T-helper 2 cell treated with Interferon-gamma antibody and Interleukin-4, amounts not matched to agents 5 μg/mL and 100 μg/mL, for 36 hours (primary cell): Measurements from ENCODE around the gene NIP7.

Experiments used
- DNase-seq: peaks from one replicate; pipeline ENCODE4 v3.0.0; 2021; ENCODE audit warnings: low spot score
- H3K27ac Mint-ChIP-seq: one replicate; pipeline ENCODE4 v1.8.0; 2021; ENCODE audit warnings: mild to moderate bottlenecking, mixed read lengths
- H3K27me3 Mint-ChIP-seq: one replicate; pipeline ENCODE4 v1.8.0; 2021; ENCODE audit warnings: low read depth, mixed read lengths
- H3K36me3 Mint-ChIP-seq: one replicate; pipeline ENCODE4 v1.8.0; 2021; ENCODE audit warnings: low read depth, mixed read lengths
- H3K4me1 Mint-ChIP-seq: one replicate; pipeline ENCODE4 v1.8.0; 2021; ENCODE audit warnings: low read depth, mixed read lengths
- H3K4me3 Mint-ChIP-seq: one replicate; pipeline ENCODE4 v1.8.0; 2022; ENCODE audit warnings: mild to moderate bottlenecking, moderate library complexity, mixed read lengths
- H3K9me3 Mint-ChIP-seq: one replicate; pipeline ENCODE4 v1.8.0; 2021; ENCODE audit warnings: mixed read lengths

The NIP7 gene

GRCh38 chr16:69324013-69324531 is 15.5 kb upstream of the NIP7 start:
- H3K4me1 Mint-ChIP-seq: peaks cover 25% of the 10 kb centered on the region
- no peak for DNase-seq
- H3K4me3 Mint-ChIP-seq: no peak overlapping the region
- no peaks in the 10 kb centered on the region for H3K9me3 Mint-ChIP-seq
- peaks cover 65% of the 10 kb centered on the region for H3K36me3 Mint-ChIP-seq
- H3K27ac Mint-ChIP-seq: no peak overlapping the region
- H3K27me3 Mint-ChIP-seq: no peaks in the 10 kb centered on the region

GRCh38 chr16:69324585-69325253 is 14.9 kb upstream of the NIP7 start:
- Mint-ChIP-seq H3K36me3 (peaks cover 64% of the 10 kb centered on the region), H3K9me3 (no peaks in the 10 kb centered on the region), H3K27ac (no peak overlapping the region), H3K27me3 (no peaks in the 10 kb centered on the region), H3K4me3 (no peak overlapping the region), H3K4me1 (peaks cover 30% of the 10 kb centered on the region)
- no peak for DNase-seq

- peaks cover 60% of the 10 kb centered on the region for H3K36me3 Mint-ChIP-seq
- no peaks in the 10 kb centered on the region for H3K27me3 Mint-ChIP-seq
- peak overlapping the region; percentile 10 for H3K4me3 Mint-ChIP-seq
- no peak for DNase-seq
- H3K27ac Mint-ChIP-seq: no peak overlapping the region
- no peaks in the 10 kb centered on the region for H3K9me3 Mint-ChIP-seq
- peaks cover 30% of the 10 kb centered on the region for H3K4me1 Mint-ChIP-seq
Observed at GRCh38 chr16:69325784-69326171, 13.8 kb upstream of the NIP7 start.

- Mint-ChIP-seq H3K27ac (no peak overlapping the region), H3K36me3 (peaks cover 58% of the 10 kb centered on the region), H3K4me3 (peak overlapping the region; percentile 10), H3K27me3 (no peaks in the 10 kb centered on the region), H3K4me1 (peaks cover 30% of the 10 kb centered on the region), H3K9me3 (no peaks in the 10 kb centered on the region)
- DNase-seq: no peak
Observed at GRCh38 chr16:69326172-69326873, 13.2 kb upstream of the NIP7 start.

GRCh38 chr16:69327585-69328310 is 11.8 kb upstream of the NIP7 start:
- Mint-ChIP-seq H3K4me3 (peak overlapping the region; percentile 84), H3K27ac (no peak overlapping the region), H3K4me1 (peaks cover 34% of the 10 kb centered on the region), H3K27me3 (no peaks in the 10 kb centered on the region), H3K9me3 (no peaks in the 10 kb centered on the region), H3K36me3 (peaks cover 54% of the 10 kb centered on the region)
- DNase-seq: no peak

GRCh38 chr16:69328854-69329316 is 10.7 kb upstream of the NIP7 start:
- DNase-seq: no peak
- Mint-ChIP-seq H3K27me3 (no peaks in the 10 kb centered on the region), H3K9me3 (no peaks in the 10 kb centered on the region), H3K27ac (peak overlapping the region; percentile 70), H3K36me3 (peaks cover 57% of the 10 kb centered on the region), H3K4me1 (peaks cover 36% of the 10 kb centered on the region), H3K4me3 (peak overlapping the region; percentile 84)

GRCh38 chr16:69329369-69330285 is 9.9 kb upstream of the NIP7 start:
- DNase-seq: no peak

GRCh38 chr16:69330286-69331109 is 9.1 kb upstream of the NIP7 start, which contains the start of gene PDF:
PDF (minus strand) TSS chr16:69330588; CDS start chr16:69330570, 18 bp downstream.
- Mint-ChIP-seq H3K4me3 (peak within 1 kb of the TSS; percentile 86), H3K9me3 (no peaks in the 10 kb centered on the region), H3K27ac (peak within 1 kb of the TSS; percentile 83), H3K27me3 (no peaks in the 10 kb centered on the region), H3K4me1 (peaks cover 38% of the 10 kb centered on the region), H3K36me3 (peaks cover 61% of the 10 kb centered on the region)
- DNase-seq: peak; percentile 91

More at GRCh38 chr16:69329369-69330285, 9.9 kb upstream of the NIP7 start:
- H3K36me3 Mint-ChIP-seq: peaks cover 61% of the 10 kb centered on the region
- peaks cover 36% of the 10 kb centered on the region for H3K4me1 Mint-ChIP-seq
- H3K4me3 Mint-ChIP-seq: peak overlapping the region; percentile 84
- H3K27me3 Mint-ChIP-seq: no peaks in the 10 kb centered on the region
- peak overlapping the region; percentile 70 for H3K27ac Mint-ChIP-seq
- H3K9me3 Mint-ChIP-seq: no peaks in the 10 kb centered on the region

GRCh38 chr16:69334696-69335095 is 4.9 kb upstream of the NIP7 start:
- peaks cover 22% of the 10 kb centered on the region for H3K4me1 Mint-ChIP-seq
- no peak overlapping the region for H3K27ac Mint-ChIP-seq
- H3K27me3 Mint-ChIP-seq: no peaks in the 10 kb centered on the region
- peaks cover 45% of the 10 kb centered on the region for H3K36me3 Mint-ChIP-seq
- DNase-seq: no peak
- no peak overlapping the region for H3K4me3 Mint-ChIP-seq
- no peaks in the 10 kb centered on the region for H3K9me3 Mint-ChIP-seq

- H3K4me3 Mint-ChIP-seq: peak overlapping the region; percentile 99
- H3K27me3 Mint-ChIP-seq: no peaks in the 10 kb centered on the region
- DNase-seq: no peak
- H3K9me3 Mint-ChIP-seq: no peaks in the 10 kb centered on the region
- peaks cover 37% of the 10 kb centered on the region for H3K4me1 Mint-ChIP-seq
- peak overlapping the region; percentile 82 for H3K27ac Mint-ChIP-seq
- peaks cover 58% of the 10 kb centered on the region for H3K36me3 Mint-ChIP-seq
Observed at GRCh38 chr16:69338557-69339288, 849 bp upstream of the NIP7 start.

GRCh38 chr16:69340095-69340644 is 598 bp downstream of the NIP7 start:
- peaks cover 44% of the 10 kb centered on the region for H3K36me3 Mint-ChIP-seq

GRCh38 chr16:69344171-69344570 is 4.6 kb downstream of the NIP7 start:
- no peak overlapping the region for H3K4me3 Mint-ChIP-seq
- H3K27ac Mint-ChIP-seq: no peak overlapping the region
- H3K4me1 Mint-ChIP-seq: peaks cover 22% of the 10 kb centered on the region
- peaks cover 42% of the 10 kb centered on the region for H3K36me3 Mint-ChIP-seq
- no peaks in the 10 kb centered on the region for H3K27me3 Mint-ChIP-seq
- DNase-seq: no peak
- H3K9me3 Mint-ChIP-seq: no peaks in the 10 kb centered on the region

More at GRCh38 chr16:69340095-69340644, 598 bp downstream of the NIP7 start:
- DNase-seq: peak; percentile 32
- Mint-ChIP-seq H3K27me3 (no peaks in the 10 kb centered on the region), H3K4me1 (peaks cover 37% of the 10 kb centered on the region), H3K9me3 (no peaks in the 10 kb centered on the region), H3K4me3 (peak overlapping the region; percentile 99), H3K27ac (peak overlapping the region; percentile 98)
